HG03108 (cell line): Measurements from ENCODE around the gene ATP2B2.

Experiments
- ATAC-seq: cut with Tn5 transposase; IDR thresholded peaks from one replicate; pipeline ENCODE4 v1.9.1; 2021; ENCODE audit warnings: moderate library complexity; ENCODE audit not compliant: unreplicated experiment

Gene ATP2B2

GRCh38 chr3:10350324-10350985 lies 154.9 kb downstream of the ATP2B2 start:
- no peak for ATAC-seq

DNA sequence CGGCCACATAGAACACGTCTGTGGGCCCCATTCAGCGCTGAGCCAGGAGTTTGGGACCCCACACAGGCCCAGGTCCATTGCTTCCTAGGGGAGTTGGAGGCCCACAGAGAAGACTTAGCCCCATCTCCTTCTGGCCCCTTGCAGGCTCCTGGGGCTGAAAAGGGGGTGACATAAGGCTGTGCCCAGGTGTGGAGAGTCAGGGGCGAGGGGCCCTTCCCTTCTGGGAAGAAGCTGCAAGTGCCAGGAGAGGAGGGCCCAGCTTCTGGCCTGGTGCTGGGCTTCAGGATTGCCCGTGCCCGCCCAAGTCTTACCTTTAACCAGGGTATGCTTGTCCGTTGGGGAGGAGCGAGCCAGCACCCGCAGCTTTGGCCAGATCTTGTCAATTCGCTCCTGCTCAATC lies 155.6 kb downstream of the ATP2B2 start:
- ATAC-seq = no peak

DNA sequence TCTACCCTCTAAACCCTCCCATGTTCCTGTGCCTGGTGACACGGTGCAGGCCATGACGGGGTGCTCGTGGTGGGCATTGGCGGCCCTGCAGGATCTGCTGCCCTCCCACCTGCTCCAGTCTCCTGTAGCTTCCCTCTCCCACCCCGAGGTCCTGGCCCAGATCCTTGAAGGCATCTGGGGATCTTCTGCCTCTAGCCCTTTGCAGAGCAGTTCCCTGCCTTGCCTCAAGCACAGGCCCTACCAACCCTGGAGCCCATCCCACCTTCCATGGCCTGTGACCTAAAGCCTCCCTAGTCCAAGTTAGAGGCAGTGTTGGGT lies 157.0 kb downstream of the ATP2B2 start:
- no peak for ATAC-seq

GRCh38 chr3:10347648-10348403 lies 157.6 kb downstream of the ATP2B2 start:
- no peak for ATAC-seq

GRCh38 chr3:10345911-10346310 lies 159.5 kb downstream of the ATP2B2 start:
- no peak for ATAC-seq

DNA sequence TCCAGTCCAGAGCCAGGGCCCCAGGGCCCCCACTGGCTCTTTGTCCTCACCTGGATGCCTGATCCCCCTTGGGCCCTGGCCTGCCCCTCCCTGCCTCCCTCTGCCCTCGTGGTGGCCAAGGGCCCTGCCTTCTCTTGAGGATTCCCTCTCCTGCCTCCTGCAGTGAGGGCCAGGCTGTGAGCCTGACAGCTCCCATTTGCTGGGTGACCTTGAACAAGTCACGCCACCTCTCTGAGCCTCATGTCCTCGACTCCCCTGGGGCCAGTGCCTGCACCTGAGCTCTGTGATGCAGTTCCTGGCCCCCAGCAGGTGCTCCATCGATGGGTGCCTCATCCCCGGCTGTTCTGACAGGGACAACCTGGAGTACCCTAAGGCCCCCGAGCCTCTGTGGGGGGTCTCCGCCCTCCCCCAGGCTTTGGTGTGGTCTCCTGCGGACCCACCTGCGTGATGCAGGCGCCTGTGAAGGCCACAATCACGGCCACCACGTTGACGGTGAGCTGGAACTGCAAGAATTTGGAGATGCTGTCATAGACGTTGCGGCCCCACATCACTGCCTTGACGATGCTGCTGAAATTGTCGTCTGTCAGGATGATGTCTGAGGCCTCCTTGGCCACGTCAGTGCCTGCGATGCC lies 160.3 kb downstream of the ATP2B2 start:
- ATAC-seq = no peak

GRCh38 chr3:10344147-10344943 lies 161.0 kb downstream of the ATP2B2 start:
- ATAC-seq = no peak

DNA sequence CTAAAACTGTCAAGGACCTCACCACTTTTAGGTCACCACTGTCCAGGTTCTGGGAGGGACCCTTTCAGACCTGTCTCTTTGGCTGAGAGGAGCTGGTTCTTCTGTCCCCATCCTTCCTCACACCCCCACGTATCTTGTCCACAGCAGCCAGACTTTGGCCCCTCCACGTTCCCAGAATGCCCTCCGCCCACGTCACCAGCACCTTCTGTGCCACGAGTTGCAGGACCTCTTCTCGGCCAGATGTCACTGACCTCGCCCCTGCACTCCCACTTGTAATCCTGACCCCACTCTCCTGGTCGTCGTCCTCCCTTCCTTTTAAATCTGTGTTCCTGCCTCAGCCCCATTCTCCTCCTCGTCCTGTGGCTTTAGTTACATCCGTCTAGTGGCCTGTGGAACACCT lies 161.9 kb downstream of the ATP2B2 start:
- ATAC-seq = no peak

GRCh38 chr3:10342781-10343180 lies 162.6 kb downstream of the ATP2B2 start:
- ATAC-seq = no peak

GRCh38 chr3:10341901-10342398 lies 163.4 kb downstream of the ATP2B2 start:
- ATAC-seq = no peak

DNA sequence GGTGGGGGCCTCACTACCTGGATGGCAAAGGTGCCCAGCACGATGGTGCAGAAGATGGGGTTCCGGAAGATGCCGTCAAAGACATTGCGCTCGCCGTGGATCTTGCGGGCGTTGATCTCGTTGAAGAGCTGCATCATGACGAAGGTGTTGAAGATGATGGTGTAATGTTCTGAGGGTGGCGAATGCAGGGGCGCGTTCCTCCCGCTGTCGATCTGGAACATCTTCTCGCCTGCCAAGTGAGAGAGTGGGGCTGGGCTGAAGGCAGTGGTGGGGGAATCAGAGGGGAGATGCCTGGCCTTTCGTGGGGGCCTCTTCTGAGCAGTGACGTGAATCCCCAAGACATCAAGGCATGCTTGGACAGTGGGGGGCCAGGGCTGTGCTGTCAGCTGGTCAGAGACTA lies 164.9 kb downstream of the ATP2B2 start:
- ATAC-seq = no peak

DNA sequence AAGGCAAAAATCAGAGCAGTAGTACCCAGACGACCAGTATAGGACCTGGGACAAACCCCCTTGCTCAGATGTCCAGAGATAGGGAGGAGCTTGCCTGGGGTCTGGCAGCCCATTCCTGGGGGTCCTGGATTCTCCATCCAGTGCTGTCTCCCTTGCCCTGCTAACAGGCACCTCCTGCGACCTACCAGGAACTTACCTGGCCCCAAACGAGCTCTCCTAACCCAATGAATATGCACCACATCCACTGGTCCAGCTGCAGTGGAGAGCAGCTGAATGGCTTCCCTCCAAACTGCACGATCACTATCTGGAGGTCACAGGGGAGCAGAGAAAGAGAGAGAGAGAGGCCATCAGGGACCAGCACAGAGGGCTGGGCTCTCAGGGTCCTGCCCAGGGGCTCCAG lies 165.3 kb downstream of the ATP2B2 start:
- no peak for ATAC-seq

DNA sequence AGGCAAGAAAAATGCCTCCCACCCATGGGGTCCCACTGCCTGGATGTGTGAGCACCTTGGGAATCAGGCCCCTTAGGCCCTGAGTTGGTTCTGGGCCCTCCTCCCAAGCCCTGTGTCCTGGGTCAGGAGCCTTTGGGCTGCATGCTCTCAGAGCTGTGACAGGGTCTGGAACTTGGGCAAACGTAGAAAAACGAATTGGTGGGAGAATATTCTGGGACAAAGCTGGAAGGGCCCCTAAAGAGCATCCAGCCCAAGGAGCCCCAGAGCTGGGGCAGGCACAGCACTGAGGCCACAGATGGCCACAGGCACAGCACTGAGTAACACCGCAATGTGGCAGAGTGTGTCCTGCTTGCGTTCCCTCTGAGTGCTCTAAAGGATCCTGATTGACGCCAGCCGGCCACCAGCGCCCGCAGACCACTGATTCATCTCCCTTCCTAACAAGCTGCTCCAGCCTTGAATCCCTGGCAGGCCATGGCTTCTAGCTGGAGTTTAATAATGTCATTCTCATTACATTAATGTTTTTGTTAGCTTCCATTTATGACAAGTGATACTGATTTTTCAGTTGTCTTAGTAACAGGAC lies 165.9 kb downstream of the ATP2B2 start:
- no peak for ATAC-seq

- ATAC-seq = no peak
Measured at GRCh38 chr3:10338591-10339353, 166.6 kb downstream of the ATP2B2 start.

DNA sequence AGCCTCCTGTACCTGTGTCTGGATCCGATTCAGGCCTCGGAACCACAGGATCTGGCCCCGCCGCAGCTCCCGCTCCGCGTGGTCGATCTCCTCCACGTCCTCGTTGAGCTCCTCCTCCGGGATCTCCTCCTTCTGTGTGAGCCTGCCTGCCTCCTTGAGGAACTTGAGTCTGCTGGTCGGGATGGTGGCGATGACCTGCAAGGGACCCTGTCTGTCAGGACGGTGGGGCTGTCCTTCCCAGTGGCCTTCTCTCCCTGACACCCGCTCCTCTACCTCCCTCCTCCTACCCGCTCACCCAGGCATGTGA lies 167.3 kb downstream of the ATP2B2 start:
- ATAC-seq = no peak

DNA sequence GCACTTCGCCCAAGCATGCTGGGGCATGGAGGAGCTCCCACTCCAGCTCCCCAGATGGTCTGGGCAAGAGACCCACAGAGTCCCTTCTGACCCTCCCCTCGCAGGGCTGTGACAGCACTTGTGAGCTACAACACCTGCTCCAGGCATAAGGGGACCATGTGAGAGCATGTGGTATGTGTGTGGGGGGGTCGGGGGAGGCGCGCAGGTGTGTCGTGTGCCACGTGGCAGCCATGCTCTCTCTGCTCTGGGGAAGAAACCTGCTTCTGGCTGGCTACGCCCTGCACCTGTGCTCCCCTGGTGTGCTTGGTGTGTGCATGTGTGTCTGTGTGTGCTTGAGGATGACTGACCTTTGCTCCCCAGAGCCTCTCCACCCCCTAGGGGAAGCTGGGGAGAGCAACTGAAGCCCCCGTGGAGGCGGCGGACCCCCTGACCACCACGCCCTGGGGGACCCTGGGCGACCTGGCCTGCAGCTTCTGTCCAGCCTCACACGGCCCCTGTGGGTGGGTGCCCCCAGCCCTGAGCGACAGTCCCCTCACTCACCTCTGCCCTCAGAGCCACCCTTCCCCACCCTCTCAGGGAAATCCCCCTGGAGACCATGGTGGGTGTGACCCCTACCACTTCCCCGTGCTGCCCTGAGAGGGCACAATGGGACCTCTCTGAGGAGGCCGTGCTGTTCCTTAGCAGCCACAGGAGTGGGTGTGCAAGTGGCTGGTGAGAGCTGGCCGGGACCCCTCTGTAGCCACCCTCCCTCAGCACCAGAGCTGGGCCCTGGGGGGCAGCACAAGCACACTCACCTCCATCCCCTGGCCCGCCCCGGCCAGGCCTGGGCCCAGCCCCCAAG lies 167.8 kb downstream of the ATP2B2 start:
- ATAC-seq = no peak

DNA sequence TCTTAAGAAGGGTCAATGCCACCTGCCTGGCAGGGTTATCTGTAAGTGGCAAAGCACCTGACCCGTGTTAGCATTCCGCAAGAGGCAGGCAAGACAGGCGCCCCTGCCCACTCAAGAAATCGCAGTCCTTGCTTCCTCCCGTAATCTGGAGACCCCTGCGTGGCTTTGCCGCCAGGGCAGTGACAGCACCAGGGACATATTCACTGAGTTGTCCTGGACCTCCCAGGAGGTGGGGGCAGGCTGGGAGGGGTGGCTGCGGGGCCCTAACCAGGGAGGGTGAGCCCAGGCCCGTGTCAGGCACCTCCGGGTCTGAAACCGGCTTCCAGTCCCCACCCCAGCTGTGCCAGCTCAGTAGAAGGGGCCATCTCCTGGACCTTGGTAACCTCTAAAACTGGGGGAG lies 168.6 kb downstream of the ATP2B2 start:
- no peak for ATAC-seq

DNA sequence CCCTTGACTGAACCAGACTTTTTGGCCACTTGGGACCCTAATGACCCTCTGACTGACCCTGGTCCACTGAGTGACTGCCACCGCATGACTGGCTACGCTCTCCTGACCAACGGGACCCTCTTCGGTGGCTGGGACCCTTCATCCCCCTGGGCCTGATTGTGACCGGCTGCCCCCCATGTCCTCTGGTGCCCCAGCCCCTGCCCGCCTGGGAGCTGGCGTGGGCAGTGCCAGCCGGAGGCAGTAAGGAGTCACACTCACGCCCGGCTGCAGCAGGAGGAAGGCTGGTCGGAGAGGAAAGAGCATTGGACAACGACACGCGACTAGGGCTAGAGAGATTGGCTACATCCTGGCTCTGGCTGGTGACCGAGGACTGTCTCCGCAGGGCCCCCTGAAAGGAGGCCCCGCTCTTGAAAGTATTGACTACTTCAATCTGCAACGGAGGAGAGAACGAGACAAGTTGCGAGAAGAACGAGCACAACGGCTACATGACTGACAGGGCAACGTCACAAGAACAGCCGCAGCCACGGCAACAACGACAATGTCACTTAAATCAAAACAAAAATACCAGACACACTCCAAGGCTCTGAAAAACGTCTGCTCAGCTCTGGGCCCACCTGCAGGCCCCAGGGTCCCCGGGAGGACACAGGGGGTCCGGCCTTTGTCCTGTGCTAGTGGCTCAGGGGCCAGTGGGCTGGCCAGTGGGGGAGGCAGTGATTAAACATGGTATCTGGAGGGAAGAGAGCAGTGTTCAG lies 169.3 kb downstream of the ATP2B2 start:
- no peak for ATAC-seq

DNA sequence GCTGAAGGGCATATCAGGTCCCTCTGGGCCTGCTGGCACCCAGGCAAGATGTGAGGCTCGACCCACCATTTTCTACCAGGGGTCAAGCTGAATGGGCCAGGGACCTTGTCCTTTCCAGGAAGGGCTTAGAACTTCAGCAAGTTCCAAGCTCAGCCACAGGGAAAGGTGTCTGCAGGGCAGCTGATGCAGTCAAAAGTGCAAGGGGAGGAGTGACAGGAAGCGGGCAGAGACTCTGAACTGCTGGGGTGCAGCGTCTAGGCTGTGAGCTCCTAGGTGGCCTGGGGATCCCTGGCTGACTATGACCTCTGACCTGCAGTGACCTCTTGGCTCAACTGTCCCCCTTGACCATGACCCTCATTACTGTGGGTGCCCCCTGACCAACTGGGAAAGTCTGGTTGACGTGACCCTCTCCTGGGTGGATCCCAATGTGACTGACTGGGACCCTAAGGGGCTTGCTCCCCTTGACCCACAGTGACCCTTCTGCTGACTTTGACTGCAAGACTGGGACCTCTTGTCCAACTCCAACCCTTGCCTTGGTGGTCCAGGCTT lies 170.1 kb downstream of the ATP2B2 start:
- ATAC-seq = no peak
